Right atrium auricular region (tissue), 2 donors: ENCODE results near the gene TAOK1. TPM values are rescaled to one million over a fixed set of nuclear protein-coding genes. Genes with fewer than 3 reads are reported as not detected.

Source experiments
- DNase-seq: peaks from one replicate; pipeline ENCODE4 v3.0.0-alpha.2; 2019; ENCODE audit warnings: low spot score
- H3K27ac ChIP-seq, 2 donors: fragments of 200-600 bp; sonication (generic); 1 replicate in 1 of 2; 2 replicates in 1 of 2; pipeline ENCODE4 v1.5.1; 2016 to 2019
- H3K27me3 ChIP-seq, 2 donors: fragments of 200-600 bp; sonication (generic); one replicate each; pipeline versions ENCODE4 v1.5.1 to v1.6.0; 2017 to 2019
- H3K36me3 ChIP-seq: fragments of 200-600 bp; sonication (generic); one replicate; pipeline ENCODE4 v1.5.1; 2016
- H3K4me1 ChIP-seq, 2 donors: fragments of 200-600 bp; sonication (generic); one replicate each; pipeline versions ENCODE4 v1.5.1 to v1.6.0; 2017 to 2019
- H3K4me3 ChIP-seq, 2 donors: fragments of 200-600 bp; sonication (generic); 1 replicate in 1 of 2; 2 replicates in 1 of 2; pipeline ENCODE4 v1.5.1; 2017 to 2019; ENCODE audit warnings: mild to moderate bottlenecking in 1 of 2, moderate library complexity in 1 of 2
- H3K9me3 ChIP-seq, 2 donors: fragments of 200-600 bp; sonication (generic); one replicate each; pipeline ENCODE4 v1.5.1; 2019
- total RNA-seq, 2 donors: library from RNA; depleted of rRNA; stranded (reverse); fragments of >200 nt; gene quantifications; one replicate each; pipeline ENCODE4 v1.1.0, GENCODE V29; 2016
- TF ChIP-seq, protein P1 (sequence below), 2 donors: fragments of 200-600 bp; sonication (generic); IDR thresholded peaks; one replicate each; pipeline ENCODE4 v1.5.1; 2019; ENCODE audit warnings: antibody characterized with exemption in 2 of 2

TAOK1 gene
- total RNA-seq, 2 donors from 2014 or later, result 42.9 to 45.1 TPM

DNA sequence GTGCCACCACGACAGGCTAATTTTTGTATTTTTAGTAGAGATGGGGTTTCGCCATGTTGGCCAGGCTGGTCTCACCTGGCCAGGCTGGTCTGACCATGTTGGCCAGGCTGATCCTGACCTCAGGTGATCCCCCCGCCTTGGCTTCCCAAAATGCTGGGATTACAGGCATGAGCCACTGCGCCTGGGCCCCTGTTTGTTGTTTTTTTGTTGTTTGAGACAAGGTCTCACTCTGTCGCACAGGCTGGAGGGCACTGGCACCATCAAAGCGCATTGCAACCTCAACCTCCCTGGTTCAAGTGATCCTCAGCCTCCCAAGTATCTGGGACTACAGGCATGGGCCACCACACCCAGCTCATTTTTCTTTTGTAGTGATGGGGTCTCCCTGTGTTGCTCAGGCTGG is 43.7 kb upstream of the TAOK1 start:
- H3K9me3 ChIP-seq, result no peaks in the 10 kb centered on the region
- DNase-seq, result no peak
- no peak overlapping the region for H3K4me3 ChIP-seq
- TF ChIP-seq, protein P1, sequence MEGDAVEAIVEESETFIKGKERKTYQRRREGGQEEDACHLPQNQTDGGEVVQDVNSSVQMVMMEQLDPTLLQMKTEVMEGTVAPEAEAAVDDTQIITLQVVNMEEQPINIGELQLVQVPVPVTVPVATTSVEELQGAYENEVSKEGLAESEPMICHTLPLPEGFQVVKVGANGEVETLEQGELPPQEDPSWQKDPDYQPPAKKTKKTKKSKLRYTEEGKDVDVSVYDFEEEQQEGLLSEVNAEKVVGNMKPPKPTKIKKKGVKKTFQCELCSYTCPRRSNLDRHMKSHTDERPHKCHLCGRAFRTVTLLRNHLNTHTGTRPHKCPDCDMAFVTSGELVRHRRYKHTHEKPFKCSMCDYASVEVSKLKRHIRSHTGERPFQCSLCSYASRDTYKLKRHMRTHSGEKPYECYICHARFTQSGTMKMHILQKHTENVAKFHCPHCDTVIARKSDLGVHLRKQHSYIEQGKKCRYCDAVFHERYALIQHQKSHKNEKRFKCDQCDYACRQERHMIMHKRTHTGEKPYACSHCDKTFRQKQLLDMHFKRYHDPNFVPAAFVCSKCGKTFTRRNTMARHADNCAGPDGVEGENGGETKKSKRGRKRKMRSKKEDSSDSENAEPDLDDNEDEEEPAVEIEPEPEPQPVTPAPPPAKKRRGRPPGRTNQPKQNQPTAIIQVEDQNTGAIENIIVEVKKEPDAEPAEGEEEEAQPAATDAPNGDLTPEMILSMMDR (IDR thresholded peaks at IDR 0.05), result no peak
- H3K4me1 ChIP-seq, result no peaks in the 10 kb centered on the region
- H3K27ac ChIP-seq, result no peak overlapping the region
- H3K27me3 ChIP-seq, result no peaks in the 10 kb centered on the region
- no peaks in the 10 kb centered on the region for H3K36me3 ChIP-seq

DNA sequence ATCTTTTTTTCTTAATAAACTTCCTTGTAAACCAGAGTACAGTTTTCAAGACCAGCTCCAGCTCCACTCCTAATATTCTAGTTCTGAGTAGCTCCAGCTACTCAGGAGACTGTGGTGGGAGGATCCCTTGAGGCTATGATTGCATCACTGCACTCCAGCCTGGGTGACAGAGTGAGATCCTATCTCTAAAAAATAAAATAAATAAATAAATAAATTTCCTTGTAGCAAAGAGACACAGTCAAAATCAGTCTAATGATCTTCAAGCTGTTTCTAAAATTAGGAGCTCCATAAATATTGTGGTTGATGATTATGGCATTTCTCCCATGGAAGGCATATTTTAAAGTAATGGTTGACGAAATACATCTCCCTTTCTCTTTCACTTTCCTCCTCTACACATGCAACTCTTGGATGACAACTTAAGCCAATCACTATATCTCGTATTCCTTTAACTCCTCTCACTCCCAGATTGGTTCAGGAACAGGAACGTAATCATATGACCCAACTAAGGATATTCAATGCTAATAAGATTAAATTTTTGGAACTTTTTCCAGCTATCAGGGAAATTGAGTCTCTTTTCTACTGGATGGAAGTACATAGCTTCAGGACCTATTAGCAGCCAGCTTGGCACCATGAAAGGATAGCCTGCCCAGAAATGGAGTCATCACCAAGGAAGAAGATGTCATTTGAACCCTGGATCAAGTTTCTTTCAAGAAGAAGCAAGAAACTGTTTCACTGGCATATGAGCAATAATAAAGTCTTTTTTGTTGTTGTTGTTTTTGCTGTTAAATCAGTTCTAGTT is 42.1 kb upstream of the TAOK1 start:
- no peak overlapping the region for H3K4me3 ChIP-seq
- H3K9me3 ChIP-seq, result no peaks in the 10 kb centered on the region

DNA sequence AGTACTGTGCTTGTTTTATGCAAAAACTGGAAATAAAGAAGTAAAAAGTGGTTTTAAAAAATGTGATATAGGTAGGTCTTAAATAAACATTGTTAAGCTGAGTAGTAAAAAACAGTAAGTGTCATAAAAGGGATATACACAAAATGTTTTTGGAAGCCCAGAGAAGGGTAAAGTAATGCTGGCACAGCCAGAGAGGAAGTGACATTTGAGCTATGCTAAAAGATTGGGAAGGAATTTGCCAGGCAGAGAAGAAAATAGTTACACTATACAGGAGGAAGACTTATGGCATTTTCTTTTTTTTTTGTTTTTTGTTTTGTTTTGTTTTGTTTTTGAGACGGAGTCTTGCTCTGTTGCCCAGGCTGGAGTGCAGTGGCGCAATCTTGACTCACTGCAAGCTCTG is 40.8 kb upstream of the TAOK1 start:
- H3K4me3 ChIP-seq, result no peak overlapping the region
- DNase-seq, result no peak

More for the DNA sequence above, 42.1 kb upstream of the TAOK1 start:
- no peaks in the 10 kb centered on the region for H3K4me1 ChIP-seq
- no peak overlapping the region for H3K27ac ChIP-seq
- no peaks in the 10 kb centered on the region for H3K27me3 ChIP-seq
- no peaks in the 10 kb centered on the region for H3K36me3 ChIP-seq
- TF ChIP-seq, protein P1 (IDR thresholded peaks at IDR 0.05), result no peak
- peak; percentile 21 for DNase-seq

DNA sequence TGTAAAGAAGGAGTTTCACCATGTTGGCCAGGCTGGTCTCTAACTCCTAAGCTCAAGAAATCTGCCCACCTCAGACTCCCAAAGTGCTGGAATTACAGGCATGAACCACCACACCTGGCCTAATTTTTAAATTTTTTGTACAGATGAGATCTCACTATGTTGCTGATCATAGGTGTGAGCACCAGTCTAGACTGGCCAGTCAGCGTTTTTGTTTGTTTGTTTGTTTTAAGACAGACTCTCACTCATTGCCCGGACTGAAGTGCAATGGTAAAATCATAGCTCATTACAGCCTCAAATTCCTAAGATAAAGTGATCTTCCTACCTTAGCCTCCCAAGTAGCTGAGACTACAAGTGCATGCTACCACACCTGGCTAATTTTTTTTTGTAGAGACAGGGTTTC is 38.0 kb upstream of the TAOK1 start:
- DNase-seq, result no peak
- Histone ChIP-seq H3K9me3 (no peaks in the 10 kb centered on the region), H3K27me3 (no peaks in the 10 kb centered on the region), H3K27ac (no peak overlapping the region), H3K4me3 (no peak overlapping the region), H3K4me1 (no peaks in the 10 kb centered on the region), H3K36me3 (no peaks in the 10 kb centered on the region)
- TF ChIP-seq, protein P1 (IDR thresholded peaks at IDR 0.05), result no peak

More for the DNA sequence above, 40.8 kb upstream of the TAOK1 start:
- Histone ChIP-seq H3K4me1 (no peaks in the 10 kb centered on the region), H3K27me3 (no peaks in the 10 kb centered on the region), H3K9me3 (no peaks in the 10 kb centered on the region), H3K27ac (no peak overlapping the region), H3K36me3 (no peaks in the 10 kb centered on the region)
- TF ChIP-seq, protein P1 (IDR thresholded peaks at IDR 0.05), result no peak

DNA sequence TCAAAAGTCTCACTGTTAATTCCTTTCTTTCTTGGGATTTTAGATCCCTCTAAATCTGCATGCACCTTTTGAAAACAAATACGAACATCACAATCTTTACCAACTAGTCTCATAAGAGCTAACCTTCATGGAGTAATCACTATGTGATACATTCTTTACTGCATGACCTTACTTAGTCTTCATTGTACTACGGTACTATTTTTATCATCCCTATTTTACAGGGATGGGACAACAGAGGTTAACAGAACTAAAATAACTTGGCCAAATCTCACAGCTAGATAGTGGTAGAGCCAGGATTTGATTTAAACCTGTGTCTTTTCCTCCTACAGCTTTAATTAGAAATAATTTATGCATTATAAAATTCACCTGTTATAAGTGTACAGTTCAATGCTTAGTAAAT is 32.9 kb upstream of the TAOK1 start:
- no peak for DNase-seq
- H3K27me3 ChIP-seq, result no peaks in the 10 kb centered on the region
- H3K9me3 ChIP-seq, result no peaks in the 10 kb centered on the region
- TF ChIP-seq, protein P1 (IDR thresholded peaks at IDR 0.05), result no peak
- peak overlapping the region in 1 of 2 donors; percentile 55 for H3K27ac ChIP-seq
- no peaks in the 10 kb centered on the region for H3K36me3 ChIP-seq
- H3K4me1 ChIP-seq, result no peaks in the 10 kb centered on the region
- no peak overlapping the region for H3K4me3 ChIP-seq
